ENCODE measurements around the gene NPTXR.
"Not testable (repeated sequence)": the region's sequence is repeated elsewhere in the genome, so short reads cannot be mapped to it uniquely, and the experiment has no call there.

The NPTXR gene

DNA sequence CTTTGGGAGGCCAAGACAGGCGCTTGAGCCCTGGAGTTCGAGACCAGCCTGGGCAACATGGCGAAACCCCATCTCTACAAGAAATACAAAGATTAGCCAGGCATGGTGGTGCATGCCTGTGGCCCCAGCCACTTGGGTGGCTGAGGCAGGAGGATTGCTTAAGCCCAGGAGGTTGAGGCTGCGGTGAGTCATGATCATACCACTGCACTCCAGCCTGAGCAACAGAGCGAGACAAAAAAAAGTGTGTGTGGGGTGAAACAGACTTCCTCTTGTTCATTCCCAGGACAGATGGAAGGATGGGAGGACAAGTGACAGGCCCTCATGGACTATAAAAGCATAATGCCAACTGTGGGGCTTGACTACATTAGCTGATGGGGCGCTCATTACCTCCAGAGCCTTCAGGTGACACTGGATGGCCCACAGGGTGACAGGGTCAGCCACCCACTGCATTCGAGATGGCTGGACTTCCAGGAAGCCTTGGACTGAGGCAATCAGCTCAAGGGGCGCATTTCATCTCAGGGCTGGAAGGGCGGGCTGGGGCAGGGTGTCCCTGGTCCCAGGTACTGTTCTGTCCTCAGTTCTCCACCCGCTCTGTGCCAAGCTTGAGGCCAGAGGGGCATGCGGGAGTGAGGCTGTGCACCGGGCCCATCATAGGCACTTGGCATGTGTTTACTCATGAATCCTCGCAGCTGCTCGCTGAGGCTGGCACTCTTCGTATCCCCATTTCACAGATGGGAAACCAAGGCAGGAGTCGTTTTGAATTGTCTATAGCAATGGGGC, 12.5 kb downstream of the NPTXR start:
- DNase-seq (ENCODE audit: low read depth in 3 of 3), result no peak

DNA sequence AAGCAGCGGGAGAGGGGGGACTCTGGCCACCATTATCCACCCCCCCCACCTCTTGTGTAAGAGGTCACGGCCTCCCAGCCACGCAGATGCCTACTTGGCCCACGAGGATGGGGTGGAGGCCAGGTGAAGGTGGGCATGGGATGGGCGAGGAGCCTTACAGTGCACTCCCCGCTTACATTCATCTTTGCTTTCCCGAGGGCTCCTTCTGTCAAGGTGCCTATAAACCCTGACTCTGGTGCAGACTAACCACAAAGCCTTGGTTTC, 13.1 kb downstream of the NPTXR start:
- no peak for DNase-seq (ENCODE audit: low read depth in 3 of 3)

DNA sequence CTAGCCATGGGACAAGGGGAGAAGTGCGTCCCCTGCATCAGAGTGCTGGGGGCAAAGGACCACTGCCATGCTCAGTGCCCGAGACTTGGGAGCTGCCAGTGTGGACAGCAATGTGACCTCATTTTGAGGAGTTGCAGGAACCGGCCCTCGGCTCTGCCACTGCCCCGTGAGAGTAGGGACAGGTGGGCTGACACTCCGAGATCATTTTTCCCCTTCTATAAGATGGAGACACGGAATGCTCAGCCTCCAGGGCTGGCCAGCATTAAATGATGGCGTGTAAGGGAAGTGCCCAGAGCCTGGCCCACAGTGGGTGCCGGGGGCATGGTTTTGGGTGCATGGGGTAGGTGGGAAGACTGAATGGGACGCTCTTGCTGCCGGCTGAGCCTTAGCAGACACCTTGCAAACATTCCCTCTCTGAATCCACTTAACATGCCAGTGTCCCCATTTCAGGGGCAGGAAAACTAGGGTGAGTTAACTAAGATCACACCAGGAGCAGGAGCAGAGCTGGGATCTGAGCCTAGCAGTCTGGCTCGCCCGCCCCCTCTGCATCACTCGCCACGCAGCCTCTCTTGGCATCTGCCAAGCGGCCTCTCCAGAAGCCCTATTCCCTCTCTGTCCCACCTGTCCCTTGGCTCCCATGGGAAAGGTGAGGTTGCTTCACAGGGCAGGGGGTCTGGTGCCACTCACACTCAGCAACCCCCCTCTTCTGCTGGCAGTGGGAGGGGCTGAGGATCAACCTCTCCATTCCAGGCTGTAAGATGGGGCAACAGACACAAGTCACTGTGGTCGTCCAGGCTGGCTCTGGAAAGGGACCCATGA, 13.6 kb downstream of the NPTXR start:
- no peak for DNase-seq (ENCODE audit: low read depth in 3 of 3)

GRCh38 chr22:38829485-38829884, 14.3 kb downstream of the NPTXR start:
- no peak for DNase-seq (ENCODE audit: low read depth in 3 of 3)

- no peak for DNase-seq (ENCODE audit: low read depth in 3 of 3)
Observed at GRCh38 chr22:38828616-38829205, 15.1 kb downstream of the NPTXR start.

DNA sequence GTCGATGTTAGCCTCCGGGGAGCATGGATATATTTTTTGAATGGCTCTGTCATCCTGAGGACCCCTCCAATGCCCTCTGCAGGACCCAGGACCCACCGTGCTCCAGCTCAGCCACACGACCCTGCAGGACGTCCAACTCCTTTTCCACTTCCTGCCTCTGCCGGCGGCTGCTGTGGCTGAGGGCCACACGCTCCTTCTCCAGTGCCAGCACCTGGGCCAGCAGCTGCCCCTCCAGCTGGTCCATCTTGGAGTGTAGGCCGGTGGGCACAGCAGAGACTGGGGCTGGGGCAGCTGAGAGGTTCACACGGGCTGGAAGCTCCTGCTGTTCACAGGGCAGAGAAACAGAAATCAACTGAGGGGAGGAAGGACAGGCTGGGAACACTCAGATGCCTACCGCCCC, 15.6 kb downstream of the NPTXR start:
- DNase-seq (ENCODE audit: low read depth in 3 of 3), result no peak

GRCh38 chr22:38827510-38827909, 16.3 kb downstream of the NPTXR start:
- DNase-seq (ENCODE audit: low read depth in 3 of 3), result no peak

- no peak for DNase-seq (ENCODE audit: low read depth in 3 of 3)
Observed at GRCh38 chr22:38826801-38827200, 17.0 kb downstream of the NPTXR start.

DNA sequence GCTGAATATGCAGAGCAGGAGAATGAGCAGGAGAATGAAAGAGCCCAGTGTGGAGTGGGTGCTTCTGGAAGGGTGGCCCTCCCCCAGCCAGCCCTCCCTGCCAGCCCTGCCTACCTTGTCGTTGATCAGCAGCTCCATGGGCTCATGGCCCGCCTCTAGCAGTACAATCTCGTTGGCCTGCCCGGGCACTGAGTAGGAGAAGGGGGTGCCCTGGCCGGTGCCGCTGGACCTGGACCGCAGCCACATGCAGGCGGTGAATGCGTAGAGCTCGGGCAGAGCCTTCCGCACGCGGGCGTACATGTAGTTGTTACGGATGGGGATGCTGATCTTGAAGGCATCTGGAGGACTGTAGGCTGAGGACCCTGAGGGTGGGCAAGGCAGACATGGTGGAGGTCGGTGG, 17.4 kb downstream of the NPTXR start:
- no peak for DNase-seq (ENCODE audit: low read depth in 3 of 3)

- peak in 2 of 3 donors; percentile 26 to 45 for DNase-seq (ENCODE audit: low read depth in 3 of 3)
Observed at GRCh38 chr22:38824585-38824984, 19.2 kb downstream of the NPTXR start.

- no peak for DNase-seq (ENCODE audit: low read depth in 3 of 3)
Observed at GRCh38 chr22:38823637-38824036, 20.2 kb downstream of the NPTXR start.

DNA sequence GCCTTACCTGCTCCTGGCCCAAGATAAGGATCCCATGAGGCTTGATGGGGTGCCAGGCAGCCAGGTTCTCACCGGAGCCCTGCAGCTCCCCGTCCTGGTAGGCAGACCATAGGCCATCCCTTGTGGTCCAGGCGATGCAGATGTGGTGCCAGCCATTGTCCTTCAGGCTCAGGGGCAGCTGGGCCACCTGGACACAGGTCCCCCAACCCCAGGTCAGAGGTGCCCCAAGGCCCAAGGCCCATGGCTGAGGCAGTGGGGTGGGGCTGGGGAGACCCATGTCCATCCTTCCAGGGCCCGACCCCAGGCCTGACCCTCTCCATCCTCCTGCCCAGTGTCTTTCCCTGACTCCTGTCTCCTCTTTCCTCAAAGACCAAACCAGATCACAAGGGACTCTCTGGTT, 20.8 kb downstream of the NPTXR start:
- no peak for DNase-seq (ENCODE audit: low read depth in 3 of 3)

DNA sequence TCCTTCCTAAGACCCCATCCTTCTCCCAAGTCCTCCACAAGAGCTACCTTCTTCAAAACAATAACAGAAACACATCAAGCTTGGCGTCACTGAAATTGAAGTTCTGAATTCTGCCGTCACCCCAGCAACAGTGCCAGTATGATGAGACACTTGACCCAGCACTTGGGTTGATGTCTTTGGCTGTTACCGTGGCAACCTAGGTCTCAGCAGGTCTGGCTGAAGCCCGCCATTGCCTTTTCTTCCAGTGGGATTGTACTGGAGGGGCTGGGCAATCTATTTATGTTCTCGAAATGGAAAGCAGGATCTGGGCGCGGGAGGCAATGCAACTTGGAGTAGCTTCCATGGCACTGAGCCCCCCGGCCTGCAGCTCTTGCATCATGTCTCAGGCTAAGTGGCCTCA, 23.8 kb downstream of the NPTXR start:
- DNase-seq (ENCODE audit: low read depth in 3 of 3), result no peak

GRCh38 chr22:38819387-38819940, 24.4 kb downstream of the NPTXR start:
- no peak for DNase-seq (ENCODE audit: low read depth in 3 of 3)

DNA sequence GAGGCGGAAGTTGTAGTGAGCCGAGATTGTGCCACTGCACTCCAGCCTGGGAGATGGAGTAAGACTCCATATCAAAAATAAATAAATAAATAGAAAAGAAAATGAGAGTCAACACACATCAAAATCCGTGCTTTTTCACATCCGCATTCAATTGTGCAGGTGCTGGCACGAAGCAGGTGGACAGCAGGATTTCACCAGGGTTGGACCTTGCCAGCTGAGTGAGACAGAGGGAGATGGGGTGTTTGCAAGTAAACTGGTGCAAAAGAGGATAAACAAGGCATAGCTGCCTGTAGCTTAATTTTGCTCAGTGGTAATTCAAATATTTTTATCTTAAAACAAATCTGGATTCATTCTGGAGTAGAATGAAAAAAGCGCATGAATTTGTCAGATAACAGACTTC, 26.6 kb downstream of the NPTXR start:
- DNase-seq (ENCODE audit: low read depth in 3 of 3), result no peak

GRCh38 chr22:38815842-38816241, 28.0 kb downstream of the NPTXR start:
- no peak for DNase-seq (ENCODE audit: low read depth in 3 of 3)

DNA sequence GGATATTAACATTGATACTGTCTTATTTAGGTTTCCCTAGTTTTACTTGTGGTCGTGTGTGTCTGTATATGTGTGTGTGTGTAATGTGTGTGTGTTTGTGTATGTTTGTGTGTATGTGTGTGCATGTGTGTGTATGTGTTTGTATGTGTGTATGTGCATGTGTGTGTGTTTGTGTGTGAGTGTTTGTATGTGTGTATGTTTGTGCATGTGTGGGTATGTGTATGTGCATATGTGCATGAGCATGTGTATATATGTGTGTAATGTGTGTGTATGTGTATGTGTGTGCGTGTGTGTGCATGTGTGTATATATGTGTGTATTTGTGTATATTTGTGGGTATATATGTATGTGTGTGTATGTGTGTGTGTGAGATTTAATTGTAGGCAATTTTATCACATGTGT, 32.6 kb downstream of the NPTXR start:
- no peak for DNase-seq (ENCODE audit: low read depth in 3 of 3)

DNA sequence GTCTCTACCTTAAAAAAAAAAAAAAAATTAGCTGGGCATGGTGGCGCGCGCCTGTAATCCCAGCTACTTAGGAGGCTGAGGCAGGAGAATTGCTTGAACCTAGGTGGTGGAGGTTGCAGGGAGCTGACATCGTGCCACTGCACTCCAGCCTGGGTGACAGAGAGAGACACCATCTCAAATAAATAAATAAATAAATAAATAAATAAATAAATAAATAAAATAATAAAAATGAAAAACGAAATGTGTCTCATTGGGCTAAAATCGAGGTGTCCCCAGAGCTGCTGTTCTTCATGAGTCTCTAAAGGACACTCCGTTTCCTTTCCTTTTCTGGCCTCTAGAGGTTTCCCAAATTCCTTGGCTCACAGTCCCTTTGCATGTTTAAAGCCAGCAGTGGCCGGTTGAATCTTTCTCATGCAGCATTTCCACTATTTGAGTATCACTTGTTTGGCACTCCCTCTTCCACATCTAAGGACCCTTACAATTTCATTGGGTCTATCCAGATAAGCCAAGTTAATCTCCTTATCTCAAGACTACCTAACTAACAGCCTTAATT, 38.7 kb downstream of the NPTXR start:
- not testable (repeated sequence) for DNase-seq (ENCODE audit: low read depth in 3 of 3)

DNA sequence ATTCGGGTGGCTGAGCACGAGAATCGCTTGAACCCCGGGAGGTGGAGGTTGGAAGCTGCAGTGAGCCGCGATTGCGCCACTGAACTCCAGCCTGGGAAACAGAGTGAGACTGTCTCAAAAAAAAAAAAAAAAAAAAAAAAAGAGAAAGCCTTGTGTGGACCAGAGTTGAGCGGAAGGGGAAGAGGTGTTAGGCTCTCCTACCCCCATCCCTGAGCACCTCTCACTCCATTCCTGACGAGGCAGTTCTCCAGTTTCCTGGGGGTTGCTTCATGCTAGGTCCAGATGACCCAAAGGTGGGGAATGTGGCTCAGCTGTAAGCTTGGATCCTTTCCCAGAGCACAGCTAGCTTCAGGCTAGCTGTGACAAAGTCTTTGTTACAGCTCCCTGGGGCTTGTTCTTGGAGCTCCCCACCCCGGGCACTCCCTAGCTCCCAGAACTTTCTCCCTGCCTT, 41.1 kb downstream of the NPTXR start:
- DNase-seq (ENCODE audit: low read depth in 3 of 3), result no peak

GRCh38 chr22:38799265-38800002, 44.4 kb downstream of the NPTXR start:
- no peak for DNase-seq (ENCODE audit: low read depth in 3 of 3)

- no peak for DNase-seq (ENCODE audit: low read depth in 3 of 3)
Observed at GRCh38 chr22:38798496-38798895, 45.3 kb downstream of the NPTXR start.
